OCI-LY7 (cell line): ENCODE data around the gene PLEKHG4. TPM values are rescaled to one million over a fixed set of nuclear protein-coding genes. Genes with fewer than 3 reads are reported as not detected.

ENCODE experiments used
- BruUV-seq: library from RNA; stranded (reverse); fragments of 400-500 nt; replicated peaks from 2 replicates; lab custom pipeline; 2021; lab: Mats Ljungman, UMichigan
- CTCF ChIA-PET: fragments of 300-600 bp; sonication (Branson Sonifier 250); formaldehyde crosslinking; loops from one replicate; lab custom pipeline; 2022; ENCODE audit warnings: antibody characterized with exemption; ENCODE audit not compliant: unreplicated experiment; lab: Charles Lee
- POLR2A ChIA-PET: fragments of 300-600 bp; sonication (Branson Sonifier 250); formaldehyde crosslinking; loops from one replicate; lab custom pipeline; 2022; ENCODE audit warnings: antibody characterized with exemption; lab: Charles Lee
- DNase-seq: peaks from one replicate; pipeline ENCODE4 v3.0.0-alpha.2; 2015; ENCODE audit warnings: low spot score
- H2AFZ ChIP-seq: fragments of 200-600 bp; sonication (generic), shearing (Covaris generic); 2 replicates; pipeline ENCODE4 v1.6.1; 2014; ENCODE audit warnings: mild to moderate bottlenecking, antibody characterized with exemption, low read length, moderate library complexity
- H3K27ac ChIP-seq: fragments of 200-600 bp; sonication (generic); 2 replicates; pipeline ENCODE4 v1.5.1; 2014; ENCODE audit warnings: mixed run types, low read depth, mild to moderate bottlenecking, moderate library complexity, low read length, inconsistent platforms; ENCODE audit not compliant: poor library complexity, severe bottlenecking
- H3K36me3 ChIP-seq: fragments of 200-600 bp; sonication (generic); 2 replicates; pipeline ENCODE4 v1.6.1; 2014; ENCODE audit warnings: mild to moderate bottlenecking, antibody characterized with exemption, low read length, moderate library complexity, mixed read lengths; ENCODE audit not compliant: insufficient read depth
- H3K4me1 ChIP-seq: fragments of 200-600 bp; sonication (generic); 2 replicates; pipeline ENCODE4 v1.5.1; 2014; ENCODE audit warnings: mild to moderate bottlenecking, low read length; ENCODE audit not compliant: insufficient read depth, poor library complexity, severe bottlenecking
- H3K4me2 ChIP-seq: fragments of 200-600 bp; sonication (generic); 2 replicates; pipeline ENCODE4 v1.6.1; 2014; ENCODE audit warnings: mild to moderate bottlenecking, low read length
- H3K4me3 ChIP-seq: fragments of 200-600 bp; sonication (generic); 2 replicates; pipeline ENCODE4 v1.5.1; 2014; ENCODE audit warnings: mild to moderate bottlenecking, low read depth, low read length; ENCODE audit not compliant: poor library complexity, severe bottlenecking
- H3K79me2 ChIP-seq: fragments of 200-600 bp; sonication (generic); 2 replicates; pipeline ENCODE4 v1.6.1; 2016; ENCODE audit warnings: low read depth, mild to moderate bottlenecking, low read length, moderate library complexity, mixed read lengths; ENCODE audit not compliant: insufficient read depth
- H3K9me2 ChIP-seq: fragments of 200-600 bp; sonication (generic); 2 replicates; pipeline ENCODE4 v1.6.1; 2016; ENCODE audit warnings: mild to moderate bottlenecking, low read length, mixed read lengths; ENCODE audit not compliant: insufficient read depth
- H3K9me3 ChIP-seq: fragments of 200-600 bp; sonication (generic); 2 replicates; pipeline ENCODE4 v1.6.1; 2014; ENCODE audit warnings: mild to moderate bottlenecking, mixed run types, low read length, mixed read lengths
- H4K20me1 ChIP-seq: fragments of 200-600 bp; sonication (generic); 2 replicates; pipeline ENCODE4 v1.6.1; 2014; ENCODE audit warnings: mild to moderate bottlenecking, antibody characterized with exemption, low read length, moderate library complexity, mixed read lengths; ENCODE audit not compliant: insufficient read depth
- CTCF ChIP-seq: fragments of 200-600 bp; sonication (generic); conservative IDR thresholded peaks from 2 replicates; pipeline ENCODE4 v1.5.1; 2014; ENCODE audit warnings: mild to moderate bottlenecking, antibody characterized with exemption, low read length, moderate library complexity, mixed read lengths
- EZH2phosphoT487 ChIP-seq: fragments of 200-600 bp; sonication (generic); IDR thresholded peaks from 2 replicates; pipeline ENCODE4 v1.6.1; 2018; ENCODE audit warnings: low read depth, borderline replicate concordance, mild to moderate bottlenecking, mixed run types, antibody characterized with exemption, low read length, moderate library complexity, mixed read lengths
- intact Hi-C: fragments of 100-400 bp; cut with micrococcal nuclease; formaldehyde crosslinking; loops from one replicate; pipeline ENCODE4 v1.10.0; 2022; ENCODE audit not compliant: unreplicated experiment
- total RNA-seq, 2 experiments: library from RNA; depleted of rRNA in 1 of 2; stranded (reverse); fragments of >200 nt in 1 of 2; shearing (Covaris generic) in 1 of 2; gene quantifications; 2 replicates each; pipeline ENCODE4 v1.2.3, GENCODE V29; 2014 to 2022

Gene PLEKHG4
- total RNA-seq, 2 experiments from 2014 or later: 0.51 TPM; not detected in 1

- CTCF ChIA-PET: interaction anchor here (1.0 kb wide), 1 partner anchor 21 kb away, joined by 3 read pairs; no protein-coding TSS in a partner anchor
- H2AFZ ChIP-seq: no peak overlapping the region
- no peak overlapping the region for H3K4me2 ChIP-seq
- H3K4me1 ChIP-seq: peaks cover 5% of the 10 kb centered on the region
- no TSS peak for BruUV-seq
- intact Hi-C loops: loop anchor here (5.0 kb wide), 1 partner anchor 202 kb away; no protein-coding TSS in a partner anchor
- POLR2A ChIA-PET: no interaction called here
- no peak overlapping the region for H3K4me3 ChIP-seq
- no peaks in the 10 kb centered on the region for H3K9me3 ChIP-seq
- no peaks in the 10 kb centered on the region for H3K36me3 ChIP-seq
- no peaks in the 10 kb centered on the region for H3K79me2 ChIP-seq
- H3K27ac ChIP-seq: no peak overlapping the region
- no peaks in the 10 kb centered on the region for H3K9me2 ChIP-seq
- TF ChIP-seq CTCF: no peak
- TF ChIP-seq EZH2phosphoT487: no peak
- no peak for DNase-seq
- no peaks in the 10 kb centered on the region for H4K20me1 ChIP-seq
Measured at GRCh38 chr16:67264866-67265265, 14.5 kb upstream of the PLEKHG4 start.

- H2AFZ ChIP-seq: no peak overlapping the region
- ChIA-PET CTCF (no interaction called here), POLR2A (no interaction called here)
- H3K9me2 ChIP-seq: no peaks in the 10 kb centered on the region
- intact Hi-C loops: no loop called here
- H3K4me3 ChIP-seq: no peak overlapping the region
- H3K9me3 ChIP-seq: no peaks in the 10 kb centered on the region
- H3K36me3 ChIP-seq: no peaks in the 10 kb centered on the region
- TF ChIP-seq CTCF: no peak
- no peak for TF ChIP-seq EZH2phosphoT487
- H3K4me1 ChIP-seq: peaks cover 4% of the 10 kb centered on the region
- no peak for DNase-seq
- H3K79me2 ChIP-seq: no peaks in the 10 kb centered on the region
- H3K27ac ChIP-seq: no peak overlapping the region
- no peak overlapping the region for H3K4me2 ChIP-seq
- BruUV-seq: no TSS peak
- no peaks in the 10 kb centered on the region for H4K20me1 ChIP-seq
Measured at GRCh38 chr16:67265834-67266233, 13.5 kb upstream of the PLEKHG4 start.

- POLR2A ChIA-PET: interaction anchor here (0.6 to 1.4 kb wide), 3 partner anchors 24 to 308 kb away, joined by 3 to 4 read pairs (median 3); no protein-coding TSS in a partner anchor
Measured at GRCh38 chr16:67268136-67268579, 11.2 kb upstream of the PLEKHG4 start.

More at GRCh38 chr16:67268136-67268579, 11.2 kb upstream of the PLEKHG4 start:
- no peak for DNase-seq
- no peak overlapping the region for H3K27ac ChIP-seq
- no peaks in the 10 kb centered on the region for H4K20me1 ChIP-seq
- CTCF ChIA-PET: interaction anchor here (0.6 kb wide), 1 partner anchor 16 kb away, joined by 3 read pairs; no protein-coding TSS in a partner anchor
- H3K4me1 ChIP-seq: no peaks in the 10 kb centered on the region
- no peaks in the 10 kb centered on the region for H3K36me3 ChIP-seq
- H2AFZ ChIP-seq: no peak overlapping the region
- BruUV-seq: no TSS peak
- no peaks in the 10 kb centered on the region for H3K9me2 ChIP-seq
- no peak overlapping the region for H3K4me3 ChIP-seq
- no peaks in the 10 kb centered on the region for H3K79me2 ChIP-seq
- H3K4me2 ChIP-seq: no peak overlapping the region
- intact Hi-C loops: no loop called here
- TF ChIP-seq EZH2phosphoT487 (no peak), CTCF (no peak)
- H3K9me3 ChIP-seq: no peaks in the 10 kb centered on the region
